ENCODE results near the gene CCDC116.
"Not testable (repeated sequence)": the region's sequence is repeated elsewhere in the genome, so short reads cannot be mapped to it uniquely, and the experiment has no call there.

The CCDC116 gene

DNA sequence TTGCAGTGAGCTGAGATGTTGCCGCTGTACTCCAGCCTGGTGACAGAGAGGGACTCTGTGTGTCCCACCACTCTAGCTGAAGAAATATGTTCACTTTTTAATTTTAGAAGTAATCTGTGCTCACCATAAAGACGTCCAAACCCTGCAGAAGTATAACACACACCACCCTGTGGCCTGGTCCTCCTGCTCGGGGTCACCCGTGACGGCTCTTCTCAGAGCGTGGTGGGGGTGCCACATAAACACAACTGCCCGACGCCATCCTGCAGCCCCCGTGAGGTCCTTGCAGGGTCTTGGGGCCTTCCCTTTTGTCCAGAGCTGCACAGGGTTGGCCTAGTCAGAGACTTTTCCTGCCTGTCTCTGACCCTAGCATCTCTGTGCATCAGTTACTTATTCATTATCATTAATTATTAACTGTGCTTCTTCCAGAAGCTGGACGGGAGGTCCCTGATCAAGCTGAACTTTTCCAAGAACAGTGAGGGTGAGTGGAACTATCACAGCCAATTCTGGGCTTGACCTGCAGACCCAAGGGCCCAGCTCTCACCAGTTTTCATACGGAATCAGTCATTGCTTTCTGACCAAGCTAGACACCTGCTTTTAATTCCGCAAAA is 42.2 kb downstream of the CCDC116 start:
- ChIA-PET CTCF (interaction anchor here (0.6 to 0.7 kb wide), 2 partner anchors 29 to 33 kb away, joined by 4 read pairs; partner anchors contain the start of gene SDF2L1), POLR2A (interaction anchor here (1.4 kb wide), 1 partner anchor 9 kb away, joined by 6 read pairs; the partner anchor contains the start of gene PPIL2)
- no peak for TF ChIP-seq ZNF384 (IDR thresholded peaks at IDR 0.05)
- no peak for TF ChIP-seq SP1 (IDR thresholded peaks at IDR 0.05)
- TF ChIP-seq LEF1 (IDR thresholded peaks at IDR 0.05; ENCODE audit: borderline replicate concordance): no peak
- TF ChIP-seq ARNT (IDR thresholded peaks at IDR 0.05): no peak
- no peak for TF ChIP-seq FOXK2 (IDR thresholded peaks at IDR 0.05)
- TF ChIP-seq, protein P1, sequence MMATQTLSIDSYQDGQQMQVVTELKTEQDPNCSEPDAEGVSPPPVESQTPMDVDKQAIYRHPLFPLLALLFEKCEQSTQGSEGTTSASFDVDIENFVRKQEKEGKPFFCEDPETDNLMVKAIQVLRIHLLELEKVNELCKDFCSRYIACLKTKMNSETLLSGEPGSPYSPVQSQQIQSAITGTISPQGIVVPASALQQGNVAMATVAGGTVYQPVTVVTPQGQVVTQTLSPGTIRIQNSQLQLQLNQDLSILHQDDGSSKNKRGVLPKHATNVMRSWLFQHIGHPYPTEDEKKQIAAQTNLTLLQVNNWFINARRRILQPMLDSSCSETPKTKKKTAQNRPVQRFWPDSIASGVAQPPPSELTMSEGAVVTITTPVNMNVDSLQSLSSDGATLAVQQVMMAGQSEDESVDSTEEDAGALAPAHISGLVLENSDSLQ (IDR thresholded peaks at IDR 0.05): no peak
- TF ChIP-seq FOXA1 (IDR thresholded peaks at IDR 0.05): no peak
- TF ChIP-seq HDGF (IDR thresholded peaks at IDR 0.05; ENCODE audit: borderline replicate concordance): no peak
- TF ChIP-seq SUZ12 (IDR thresholded peaks at IDR 0.05): no peak
- no peak for TF ChIP-seq NFRKB (IDR thresholded peaks at IDR 0.05)
- no peak for DNase-seq (ENCODE audit: extremely low spot score)

DNA sequence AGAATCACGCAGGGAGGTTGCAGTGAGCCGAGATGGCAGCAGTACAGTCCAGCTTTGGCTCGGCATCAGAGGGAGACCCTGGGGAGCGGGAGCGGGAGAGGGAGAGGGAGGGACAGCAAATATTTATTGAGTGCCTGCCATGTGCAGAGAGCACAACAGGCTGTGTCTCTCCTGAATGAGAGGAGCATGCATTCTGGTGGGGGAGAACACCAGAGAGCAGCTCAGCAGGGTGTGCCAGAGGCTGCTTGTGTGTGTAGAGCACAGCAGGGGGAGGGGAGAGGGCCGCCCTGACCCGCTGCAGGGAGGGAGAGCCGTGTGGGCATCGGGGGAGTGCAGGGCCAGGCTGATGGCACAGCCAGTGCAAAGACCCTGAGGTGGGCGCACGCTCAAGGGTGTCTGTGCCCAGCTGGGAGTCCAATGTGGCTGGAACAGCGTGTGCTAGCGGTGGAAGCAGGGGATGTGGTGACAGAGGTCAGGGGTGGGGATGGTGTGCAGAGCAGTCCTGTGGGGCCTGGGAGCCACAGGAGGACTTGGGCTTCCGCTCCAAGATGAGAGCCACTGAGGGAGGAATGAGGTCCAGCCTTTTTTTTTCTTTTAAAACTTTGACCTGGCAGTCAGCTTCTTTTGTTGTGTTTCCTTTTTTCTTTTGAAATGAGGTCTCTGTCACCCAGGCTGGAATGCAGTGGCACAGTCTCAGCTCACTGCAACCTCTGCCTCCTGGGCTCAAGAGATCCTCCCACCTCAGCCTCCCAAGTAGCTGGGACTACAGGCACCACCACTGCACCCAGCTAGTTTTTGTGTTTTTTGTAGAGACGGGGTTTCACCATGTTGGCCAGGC is 45.3 kb downstream of the CCDC116 start:
- POLR2A ChIA-PET: no interaction called here
- no peak for DNase-seq (ENCODE audit: extremely low spot score)
- CTCF ChIA-PET: interaction anchor here (0.7 kb wide), 1 partner anchor 46 kb away, joined by 3 read pairs; no protein-coding TSS in a partner anchor
- TF ChIP-seq BHLHE40 (IDR thresholded peaks at IDR 0.05; ENCODE audit: borderline replicate concordance): no peak
- no peak for TF ChIP-seq FOXK2 (IDR thresholded peaks at IDR 0.05)
- no peak for TF ChIP-seq L3MBTL2 (conservative IDR thresholded peaks at IDR 0.05)
- TF ChIP-seq ELF4 (IDR thresholded peaks at IDR 0.05): no peak
- no peak for TF ChIP-seq SP1 (IDR thresholded peaks at IDR 0.05)
- no peak for TF ChIP-seq LEF1 (IDR thresholded peaks at IDR 0.05; ENCODE audit: borderline replicate concordance)
- TF ChIP-seq ZNF384 (IDR thresholded peaks at IDR 0.05): no peak
- TF ChIP-seq FOXM1 (IDR thresholded peaks at IDR 0.05; ENCODE audit: borderline replicate concordance): no peak
- TF ChIP-seq FOXA1 (IDR thresholded peaks at IDR 0.05): no peak

DNA sequence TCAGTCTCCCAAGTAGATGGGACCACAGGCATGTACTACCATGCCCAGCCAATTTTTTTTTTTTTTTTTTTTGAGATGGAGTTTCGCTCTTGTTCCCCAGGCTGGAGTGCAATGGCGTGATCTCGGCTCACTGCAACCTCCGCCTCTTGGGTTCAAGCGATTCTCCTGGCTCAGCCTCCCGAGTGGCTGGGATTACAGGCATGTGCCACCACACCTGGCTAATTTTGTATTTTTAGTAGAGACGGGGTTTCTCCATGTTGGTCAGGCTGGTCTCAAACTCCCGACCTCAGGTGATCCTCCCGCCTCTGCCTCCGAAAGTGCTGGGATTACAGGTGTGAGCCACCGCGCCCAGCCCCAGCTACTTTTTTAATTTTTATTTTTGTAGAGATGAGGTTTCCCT is 46.3 kb downstream of the CCDC116 start:
- CTCF ChIA-PET; POLR2A ChIA-PET; DNase-seq (ENCODE audit: extremely low spot score): not testable (repeated sequence)

DNA sequence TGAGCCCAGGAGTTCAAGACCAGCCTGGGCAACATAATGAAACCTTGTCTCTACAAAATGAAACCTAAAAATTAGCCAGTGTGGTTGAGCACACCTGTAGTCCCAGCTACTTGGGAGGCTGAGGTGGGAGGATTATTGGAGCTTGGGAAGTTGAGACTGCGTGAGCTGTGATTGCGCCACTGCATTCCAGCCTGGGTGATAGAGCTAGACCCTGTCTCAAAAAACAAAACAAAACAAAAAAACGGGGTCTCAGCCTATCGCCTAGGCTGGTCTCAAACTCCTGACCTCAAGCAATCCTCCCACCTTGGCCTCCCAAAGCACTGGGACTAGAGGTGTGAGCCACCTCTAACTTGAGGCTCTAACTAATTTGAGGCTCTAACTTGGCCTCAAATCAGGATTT is 46.8 kb downstream of the CCDC116 start:
- CTCF ChIA-PET: no interaction called here
- TF ChIP-seq BHLHE40 (IDR thresholded peaks at IDR 0.05; ENCODE audit: borderline replicate concordance): no peak
- TF ChIP-seq FOXA1 (IDR thresholded peaks at IDR 0.05): no peak
- TF ChIP-seq, protein P1 (IDR thresholded peaks at IDR 0.05): no peak
- no peak for TF ChIP-seq FOXK2 (IDR thresholded peaks at IDR 0.05)
- no peak for TF ChIP-seq LEF1 (IDR thresholded peaks at IDR 0.05; ENCODE audit: borderline replicate concordance)
- TF ChIP-seq ZNF384 (IDR thresholded peaks at IDR 0.05): no peak
- no peak for TF ChIP-seq NFRKB (IDR thresholded peaks at IDR 0.05)
- TF ChIP-seq L3MBTL2 (conservative IDR thresholded peaks at IDR 0.05): no peak
- TF ChIP-seq HDGF (IDR thresholded peaks at IDR 0.05; ENCODE audit: borderline replicate concordance): no peak
- no peak for TF ChIP-seq ELF4 (IDR thresholded peaks at IDR 0.05)
- no peak for TF ChIP-seq SP1 (IDR thresholded peaks at IDR 0.05)
- TF ChIP-seq FOXM1 (IDR thresholded peaks at IDR 0.05; ENCODE audit: borderline replicate concordance): no peak
- no peak for TF ChIP-seq TARDBP (IDR thresholded peaks at IDR 0.05)
- TF ChIP-seq CTBP1 (IDR thresholded peaks at IDR 0.05; ENCODE audit: borderline replicate concordance): no peak
- TF ChIP-seq SUZ12 (IDR thresholded peaks at IDR 0.05): no peak
- POLR2A ChIA-PET: no interaction called here
- no peak for DNase-seq (ENCODE audit: extremely low spot score)

DNA sequence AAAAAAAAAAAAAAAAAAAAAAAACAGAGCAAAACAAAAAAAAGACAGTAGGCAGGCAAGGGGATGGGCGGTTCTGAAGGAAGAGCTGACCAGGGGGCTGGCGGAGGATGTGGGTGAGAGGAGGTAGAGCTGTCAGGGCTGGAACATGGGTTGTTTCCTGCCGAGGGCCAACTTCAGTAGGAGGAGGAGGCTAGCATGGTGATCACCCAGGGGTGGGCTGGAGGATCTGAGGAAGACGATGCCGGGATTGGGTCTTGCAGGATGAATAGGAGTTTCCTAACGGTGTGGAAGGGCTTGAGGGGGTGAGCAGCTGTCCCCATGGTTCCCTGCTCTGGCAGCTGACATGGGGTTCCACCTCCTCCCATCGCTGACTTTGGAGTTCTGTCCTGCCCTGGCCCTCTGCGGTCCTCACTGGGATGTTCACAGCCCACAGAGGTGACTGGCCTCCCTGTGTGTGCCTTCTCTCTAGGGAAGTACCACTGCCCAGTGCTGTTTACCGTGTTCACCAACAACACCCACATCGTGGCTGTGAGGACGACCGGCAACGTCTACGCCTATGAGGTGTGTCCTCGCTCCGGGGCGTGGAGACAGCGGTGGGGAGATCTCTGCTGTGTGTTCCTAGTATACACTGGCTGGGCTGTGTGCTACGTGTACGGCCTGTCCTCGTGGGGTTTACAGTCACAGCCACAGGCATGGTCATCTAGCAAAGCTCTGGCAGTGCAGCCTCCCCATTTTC is 48.4 kb downstream of the CCDC116 start:
- CTCF ChIA-PET: no interaction called here
- TF ChIP-seq TARDBP (IDR thresholded peaks at IDR 0.05) (no peak), FOXM1 (IDR thresholded peaks at IDR 0.05; ENCODE audit: borderline replicate concordance) (no peak), SUZ12 (IDR thresholded peaks at IDR 0.05) (no peak), BHLHE40 (IDR thresholded peaks at IDR 0.05; ENCODE audit: borderline replicate concordance) (no peak), LEF1 (IDR thresholded peaks at IDR 0.05; ENCODE audit: borderline replicate concordance) (no peak), CTBP1 (IDR thresholded peaks at IDR 0.05; ENCODE audit: borderline replicate concordance) (no peak), SP1 (IDR thresholded peaks at IDR 0.05) (no peak), FOXA1 (IDR thresholded peaks at IDR 0.05) (no peak), FOXK2 (IDR thresholded peaks at IDR 0.05) (no peak), ZNF384 (IDR thresholded peaks at IDR 0.05) (no peak), NFRKB (IDR thresholded peaks at IDR 0.05) (no peak), HDGF (IDR thresholded peaks at IDR 0.05; ENCODE audit: borderline replicate concordance) (no peak)
- TF ChIP-seq, protein P1 (IDR thresholded peaks at IDR 0.05): no peak
- no peak for DNase-seq (ENCODE audit: extremely low spot score)
- POLR2A ChIA-PET: no interaction called here
